CD1c-positive myeloid dendritic cell (primary cell): ENCODE results near the gene PPP1R9B.
A peak's percentile ranks its signal among the peaks of the same experiment; 100 is the strongest.

Experiments
- DNase-seq: peaks from one replicate; pipeline ENCODE4 v3.0.0-alpha.2; 2016; ENCODE audit errors: extremely low spot score

Gene PPP1R9B

DNA sequence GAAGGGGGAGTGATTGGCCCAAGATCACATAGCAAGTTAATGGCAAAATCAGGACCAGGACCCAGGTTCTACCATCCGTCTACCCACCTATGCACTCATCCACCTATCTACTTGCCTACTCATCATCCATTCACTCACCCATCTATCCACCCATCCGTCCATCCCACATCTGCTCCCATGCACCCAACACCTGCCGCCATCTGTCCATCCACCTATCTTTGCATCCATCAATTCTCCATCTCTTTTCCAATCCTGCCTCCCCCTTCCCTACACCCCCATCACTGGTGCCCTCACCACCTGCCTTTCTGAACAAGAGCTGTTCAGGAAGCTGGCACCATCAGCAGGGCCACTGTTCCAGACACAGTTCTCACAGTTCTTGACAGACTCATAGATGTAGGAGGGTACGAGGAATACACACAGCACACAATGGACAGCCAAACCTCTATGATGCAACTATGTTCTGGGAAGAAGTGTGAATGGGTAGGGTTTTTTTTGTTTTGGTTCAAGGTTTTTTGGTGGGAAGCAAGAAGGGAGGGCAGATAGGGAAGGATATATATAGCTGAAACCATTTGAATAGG lies 25.0 kb downstream of the PPP1R9B start:
- DNase-seq: no peak

DNA sequence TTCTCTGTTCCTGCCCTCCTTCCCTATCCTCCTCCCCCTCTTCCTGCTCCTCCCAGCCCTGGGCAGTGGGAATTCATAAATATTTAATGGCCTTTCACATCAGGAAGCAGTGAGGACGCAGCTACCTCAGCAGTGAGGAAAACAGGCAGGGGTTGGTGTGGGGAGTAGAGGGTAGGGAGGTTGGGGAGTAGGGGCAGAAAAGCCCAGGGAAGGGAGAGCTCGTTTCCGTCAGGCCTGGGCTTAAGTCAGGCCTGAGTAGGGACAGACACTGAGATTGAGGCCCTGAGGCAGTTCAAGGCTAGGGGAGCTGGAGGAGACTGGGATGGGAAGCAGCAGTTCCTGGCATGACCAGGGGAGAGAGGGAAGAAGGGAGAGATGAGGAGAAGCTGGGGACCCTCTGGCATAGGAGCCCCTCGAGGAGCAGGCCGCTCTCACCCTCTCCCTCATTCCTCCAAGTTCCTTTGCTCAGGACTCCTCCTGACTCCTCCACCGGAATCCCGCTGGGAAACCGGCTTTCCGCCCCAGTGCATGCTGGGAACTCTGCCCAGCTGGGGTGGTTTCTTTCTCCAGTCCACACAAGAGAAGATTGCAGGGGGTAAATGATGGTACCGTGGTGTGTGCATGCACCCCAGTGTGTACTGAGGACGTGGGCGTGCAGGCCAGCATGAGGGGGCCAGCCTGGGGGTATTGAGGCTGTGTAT lies 26.7 kb downstream of the PPP1R9B start:
- DNase-seq: no peak

DNA sequence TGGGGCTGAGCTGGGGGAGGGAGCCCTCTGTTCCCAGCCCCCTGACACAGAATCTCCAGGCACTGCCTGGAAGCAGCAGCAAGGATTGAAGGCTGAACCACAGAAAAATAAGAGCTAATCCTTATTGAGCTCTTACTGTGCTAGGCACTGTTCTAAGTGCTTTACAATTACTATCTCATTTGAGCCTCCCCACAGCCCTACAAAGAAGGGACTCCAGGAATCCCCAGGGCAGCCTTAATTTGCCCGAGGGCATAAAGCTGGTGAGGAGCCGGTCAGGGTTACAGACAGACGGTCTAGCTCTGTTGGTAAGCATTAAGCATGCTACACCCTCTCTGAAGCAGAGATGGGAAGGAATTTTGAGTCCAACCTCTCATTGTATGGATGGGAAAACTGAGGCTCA lies 27.5 kb downstream of the PPP1R9B start:
- DNase-seq: no peak

DNA sequence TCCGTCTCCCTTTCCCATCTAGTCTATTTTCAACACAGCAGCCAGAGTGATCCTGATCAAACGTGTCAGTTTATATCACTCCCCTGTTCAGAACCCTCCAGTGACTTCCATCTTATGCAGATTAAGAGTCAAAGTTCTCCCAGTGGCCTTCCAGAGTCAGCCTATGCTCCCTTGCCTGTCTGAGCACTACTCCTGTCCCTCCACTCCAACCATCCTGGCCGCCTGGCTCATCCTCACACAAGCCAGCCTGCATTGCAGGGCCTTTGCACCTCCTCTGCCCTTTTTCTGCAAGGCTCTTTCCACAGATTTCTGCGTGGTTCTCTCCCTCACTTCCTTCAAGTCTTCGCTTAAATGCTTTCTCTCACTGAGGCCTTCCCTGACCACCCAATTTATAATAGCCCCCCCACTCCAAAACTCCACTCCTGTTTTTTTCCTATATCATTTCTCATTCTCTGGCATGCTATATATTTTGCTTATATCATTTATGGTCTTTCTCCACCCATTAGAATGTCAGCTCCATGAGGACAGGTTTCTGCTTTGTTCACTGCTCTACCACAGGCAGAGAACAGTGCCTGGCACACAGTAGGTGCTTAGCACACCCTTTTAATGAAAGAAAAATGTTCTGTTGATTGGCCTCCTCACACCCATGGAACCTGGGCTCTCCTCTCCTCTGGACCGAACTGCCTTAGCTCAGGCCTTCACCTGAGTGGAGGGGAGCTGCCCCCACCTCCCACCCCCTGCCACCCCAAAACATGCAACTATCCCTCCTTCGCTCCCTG lies 29.8 kb downstream of the PPP1R9B start:
- no peak for DNase-seq

DNA sequence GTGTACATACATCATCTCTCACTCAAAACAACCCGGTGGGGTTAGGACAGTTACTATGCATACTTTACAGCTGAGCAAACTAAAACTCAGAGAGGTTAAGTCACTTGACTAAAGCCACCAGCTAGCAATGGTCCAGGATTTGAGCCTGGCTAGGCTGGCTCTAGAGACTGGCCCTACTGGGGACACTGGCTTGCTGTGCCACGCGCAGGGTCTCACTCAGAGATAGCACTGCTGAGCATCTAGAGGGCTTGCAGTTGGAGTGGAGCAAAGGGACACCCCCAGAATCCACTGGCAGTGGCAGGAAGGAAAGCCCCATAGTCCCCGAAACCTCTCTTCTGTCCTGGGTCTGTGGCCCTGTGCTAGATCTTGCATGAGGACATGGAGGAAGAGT lies 31.7 kb downstream of the PPP1R9B start:
- no peak for DNase-seq

DNA sequence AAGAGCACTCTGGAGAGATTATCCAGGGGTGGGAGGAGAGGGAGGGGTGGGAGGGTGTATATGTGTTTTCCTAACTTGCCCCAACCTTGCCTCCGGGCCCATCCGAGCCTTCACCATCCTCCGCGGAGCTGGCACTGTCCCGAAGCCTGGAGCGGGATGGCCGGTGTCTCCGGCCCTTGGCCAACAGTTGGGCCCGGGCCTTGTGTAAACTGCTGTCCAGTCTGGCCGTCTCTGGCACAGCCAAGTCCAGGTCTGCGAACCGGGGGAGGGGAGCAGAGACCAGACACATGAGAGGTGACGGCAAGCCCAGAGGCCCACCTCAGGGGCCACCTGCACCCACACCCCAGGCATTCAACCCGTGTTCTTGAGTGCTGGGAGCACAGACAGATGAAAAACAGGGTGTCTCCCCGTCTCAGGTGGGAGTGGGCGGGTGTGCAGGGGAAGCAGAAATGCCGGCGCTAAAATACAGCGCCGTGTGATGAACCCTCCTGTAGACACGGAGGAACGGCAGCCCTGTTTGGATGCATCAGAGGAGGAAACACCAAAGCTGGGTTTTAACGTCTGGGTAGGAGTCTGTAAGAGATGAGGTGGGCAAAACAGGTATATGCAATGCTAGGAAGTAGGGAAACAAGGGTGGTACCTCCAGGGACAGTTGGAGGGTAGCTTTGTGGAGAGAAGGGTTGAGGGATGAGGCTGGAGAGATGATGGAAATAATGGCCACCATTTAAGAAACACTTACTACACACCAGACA lies 32.2 kb downstream of the PPP1R9B start:
- no peak for DNase-seq

DNA sequence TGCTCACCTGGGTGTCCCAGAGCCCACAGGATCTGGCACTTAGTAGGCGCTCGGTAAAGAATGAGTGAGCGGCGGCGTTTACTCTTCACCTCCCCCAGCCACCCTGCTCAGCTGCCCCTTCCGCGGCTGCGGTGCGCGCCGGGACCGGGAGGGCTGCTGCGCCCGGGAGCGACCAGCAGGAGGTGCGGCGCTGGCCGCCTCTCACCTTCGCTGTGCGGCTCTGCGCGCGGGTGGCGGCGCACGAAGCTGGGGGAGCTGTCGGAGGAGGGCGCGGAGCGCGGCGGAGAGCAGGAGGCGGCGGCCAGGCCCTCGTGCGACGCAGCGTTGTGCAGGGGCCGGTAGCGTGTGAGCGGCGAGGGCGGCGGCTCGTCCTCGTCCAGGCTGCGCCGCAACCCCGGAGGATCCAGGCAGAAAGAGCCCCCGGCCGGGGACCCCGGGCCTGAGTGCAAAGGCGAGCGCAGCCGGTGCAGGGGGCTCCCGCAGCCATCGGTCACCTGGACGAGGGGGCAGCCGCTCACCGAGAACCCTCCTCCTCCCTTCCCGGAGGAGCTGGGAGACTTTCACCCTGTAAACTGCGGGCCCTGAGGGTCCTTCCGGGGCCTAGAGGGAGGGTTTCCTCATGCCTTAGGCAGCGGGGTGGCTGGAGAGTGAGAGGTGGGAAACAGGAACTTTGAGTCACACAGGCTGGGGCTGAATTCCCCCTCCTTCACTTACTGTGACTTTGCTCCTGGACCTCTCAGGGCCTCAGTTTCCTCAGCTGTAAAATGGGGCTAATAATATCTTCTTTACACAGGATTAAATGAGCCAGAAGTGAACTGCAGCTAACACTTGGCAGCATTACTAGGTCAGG lies 33.0 kb downstream of the PPP1R9B start:
- DNase-seq: peak; percentile 62

DNA sequence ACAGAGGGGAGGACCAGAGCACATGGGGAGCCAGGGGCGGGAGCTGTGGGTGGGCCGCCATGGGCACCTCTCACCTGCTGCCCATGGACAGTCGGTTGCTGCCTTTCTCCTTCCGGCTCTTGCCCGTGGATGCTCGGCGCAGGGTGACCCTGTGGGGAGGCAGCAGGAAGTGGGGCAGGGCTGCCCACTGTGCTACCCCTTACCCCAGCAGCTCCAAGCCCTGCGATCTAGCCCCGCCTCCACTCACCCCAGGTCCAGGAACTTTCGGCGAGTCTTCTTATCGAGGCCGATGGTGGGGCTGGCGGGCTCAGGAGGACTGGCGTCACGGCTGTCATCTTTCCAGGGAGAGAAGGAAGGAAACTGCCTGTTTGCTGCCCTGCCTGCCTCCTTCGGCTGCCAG lies 34.7 kb downstream of the PPP1R9B start:
- no peak for DNase-seq

DNA sequence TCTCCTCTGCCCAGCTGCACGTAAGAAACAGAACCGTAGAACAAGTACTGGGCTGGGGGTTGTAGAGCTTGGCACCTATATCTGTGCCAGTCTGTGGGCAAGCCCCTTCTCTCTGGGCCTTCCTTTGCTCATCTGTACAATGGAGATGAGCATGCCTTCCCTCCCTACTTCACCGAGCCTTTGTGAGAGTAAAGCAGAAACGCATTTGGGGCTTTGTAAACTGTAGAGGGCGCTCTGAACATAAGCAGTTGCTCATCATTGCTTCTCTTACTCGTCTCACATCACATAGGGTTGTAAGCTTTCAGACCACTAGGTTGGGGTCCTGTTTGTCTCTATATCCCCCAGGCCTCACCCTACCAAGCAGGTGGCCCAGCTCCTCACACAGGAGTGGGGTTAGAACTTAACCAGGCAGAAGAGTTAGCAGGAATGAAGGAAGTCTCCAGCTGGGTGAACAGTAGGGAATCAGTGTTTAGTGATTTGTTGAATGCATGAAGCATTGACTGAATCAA lies 35.6 kb downstream of the PPP1R9B start:
- DNase-seq: peak; percentile 71

DNA sequence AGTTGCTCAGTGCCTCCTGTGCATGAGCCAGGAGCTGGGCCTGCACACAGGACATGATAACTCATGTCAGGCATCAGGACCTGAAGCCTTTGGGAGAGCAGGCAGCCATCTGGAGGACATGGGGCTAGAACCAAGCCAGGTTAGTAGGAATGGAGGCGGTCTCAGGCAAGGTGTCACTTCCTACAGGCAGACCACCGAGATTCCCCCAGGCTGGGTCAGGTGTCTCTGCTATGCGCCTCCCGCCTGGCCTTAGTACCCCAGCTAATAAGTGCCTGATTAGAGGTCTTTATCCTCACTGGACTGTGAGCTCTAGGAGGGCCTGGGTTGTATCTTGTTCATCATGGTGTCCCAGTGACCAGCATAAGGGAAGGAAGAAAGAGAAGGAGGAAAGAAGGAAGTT lies 36.1 kb downstream of the PPP1R9B start:
- DNase-seq: no peak

DNA sequence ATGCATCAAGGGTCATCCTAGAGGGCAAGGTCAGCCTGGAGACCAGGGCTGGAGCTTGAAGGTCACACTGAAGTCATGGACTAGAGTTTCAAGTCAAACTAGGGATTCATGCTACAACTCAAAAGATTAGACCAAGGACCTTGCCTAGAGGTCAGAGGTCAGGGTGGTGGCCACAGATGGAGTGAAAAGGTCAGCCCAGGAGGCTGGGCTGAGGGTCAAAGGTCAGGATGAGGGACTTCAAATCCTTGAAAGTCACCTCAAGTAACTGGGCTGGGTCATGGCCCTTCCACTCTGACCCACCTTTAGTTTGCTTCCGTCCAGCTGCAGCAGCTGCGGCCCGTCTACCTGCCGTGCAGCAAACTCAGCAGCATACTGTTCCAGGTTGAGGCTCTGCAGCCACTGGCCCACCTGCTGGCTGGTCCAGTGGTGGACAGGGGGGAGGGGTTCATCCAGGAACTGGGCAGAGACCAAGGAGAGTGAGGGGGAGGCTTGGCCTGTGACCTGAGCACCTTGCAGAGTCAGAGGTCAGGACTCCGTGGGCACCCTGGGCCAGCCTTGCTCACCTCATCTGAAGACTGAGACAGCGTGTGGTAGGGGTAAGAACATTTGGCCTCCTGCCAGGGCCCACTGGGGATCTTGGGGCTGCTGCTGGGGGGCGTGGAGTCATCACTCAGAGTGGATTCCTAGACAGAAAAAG lies 36.7 kb downstream of the PPP1R9B start:
- no peak for DNase-seq

DNA sequence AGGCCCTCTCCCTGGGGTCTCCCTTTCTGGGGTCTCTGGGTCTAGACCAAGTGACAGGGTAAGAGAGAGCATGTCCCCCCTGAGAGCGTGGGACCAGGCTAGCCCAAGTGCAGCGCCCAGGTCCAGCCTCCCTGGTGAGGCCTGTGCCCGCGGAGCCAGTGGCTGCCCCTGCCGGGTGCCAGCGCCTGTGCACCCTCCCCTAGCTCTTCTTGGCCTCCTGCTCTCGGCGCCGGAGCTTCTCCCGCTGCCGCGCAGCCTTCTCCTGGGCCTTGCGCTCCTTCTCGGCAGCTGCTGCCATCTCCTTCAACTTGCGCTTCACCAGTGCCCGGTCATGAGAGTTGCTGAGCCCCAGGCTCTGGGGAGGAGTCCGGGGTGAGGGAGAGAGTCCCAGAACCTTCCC lies 37.8 kb downstream of the PPP1R9B start:
- no peak for DNase-seq

DNA sequence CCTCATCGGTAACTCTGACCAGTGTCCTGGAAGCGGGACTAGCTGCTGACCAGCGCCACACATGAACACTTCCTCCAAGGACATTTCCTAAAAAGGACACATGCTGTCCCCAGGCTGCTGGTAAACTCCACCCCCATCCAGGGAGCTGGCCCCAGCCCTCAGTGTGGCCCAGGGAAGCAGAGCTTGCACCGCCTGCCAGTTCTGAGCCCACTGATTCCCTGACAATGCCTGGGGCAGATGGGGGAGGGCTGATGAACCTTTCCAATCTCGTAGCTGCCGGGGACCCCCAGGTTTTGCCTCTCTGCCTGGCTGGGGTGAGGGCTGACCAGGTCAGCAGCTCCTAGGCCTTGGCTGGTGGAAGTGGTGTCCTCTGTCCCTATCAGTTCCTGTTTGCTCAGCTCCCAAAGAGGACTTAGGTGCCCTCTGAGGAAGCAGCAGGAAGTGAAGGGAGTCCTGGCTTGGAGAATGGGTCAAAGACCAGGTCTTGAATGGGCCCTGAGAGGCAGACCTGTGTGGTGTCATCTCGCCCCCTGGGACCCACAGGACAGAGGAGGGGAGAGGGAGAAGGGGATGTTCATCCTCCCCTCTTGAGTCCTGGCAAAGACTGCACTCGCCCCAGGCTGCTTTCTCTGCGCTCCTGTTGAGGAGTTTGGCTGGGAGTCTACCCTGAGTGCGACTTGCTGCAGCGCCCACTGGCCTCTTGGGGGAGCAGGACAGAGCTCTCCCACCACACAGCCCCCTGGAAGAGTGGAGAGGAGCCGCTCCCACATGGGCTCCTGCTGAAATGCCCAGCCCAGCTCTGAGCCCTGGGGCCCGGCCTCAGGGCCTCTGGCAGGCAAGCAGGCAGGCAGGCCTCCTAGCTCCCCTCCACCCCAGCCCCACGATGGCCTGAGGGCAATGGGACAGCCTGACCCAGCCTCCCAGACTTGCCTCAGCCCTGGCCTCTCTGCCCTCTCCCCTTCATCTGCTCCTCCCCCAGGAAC lies 38.5 kb downstream of the PPP1R9B start:
- DNase-seq: peak; percentile 20

DNA sequence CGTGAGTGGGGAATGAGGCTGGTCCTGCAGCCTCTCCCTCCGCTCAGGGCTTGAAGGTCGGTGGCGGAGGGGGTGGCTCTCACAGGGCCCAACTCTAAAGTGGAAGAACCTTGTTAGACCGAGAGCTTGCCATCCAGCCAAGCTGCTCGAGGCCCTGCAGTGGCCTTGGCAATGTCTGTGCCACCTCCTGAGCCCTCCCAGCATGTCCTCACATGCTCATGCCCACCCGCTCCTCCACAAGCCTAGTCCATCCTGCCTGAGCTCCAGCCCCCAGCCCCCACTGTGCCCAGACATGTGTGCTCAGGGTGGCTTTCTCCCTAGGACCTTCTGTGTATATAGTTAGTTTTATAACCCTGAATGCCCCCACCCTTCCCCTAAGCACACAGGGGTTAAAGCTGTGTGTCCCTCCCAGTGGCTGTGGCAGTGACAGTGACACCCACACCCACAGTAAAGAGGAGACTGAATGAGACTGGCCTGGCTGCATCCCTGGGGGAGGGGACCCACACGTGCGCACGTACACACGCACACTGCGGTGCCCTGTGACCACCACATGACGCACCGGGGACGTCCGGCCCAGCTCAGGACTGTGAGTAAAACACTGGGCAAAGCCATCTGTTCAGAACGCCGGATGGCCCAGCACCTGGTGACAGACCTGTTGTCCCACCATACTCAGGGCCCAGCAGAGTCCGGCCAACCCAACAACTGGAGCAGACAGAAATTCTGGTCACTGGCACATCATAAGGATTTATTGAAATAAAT lies 39.7 kb downstream of the PPP1R9B start:
- no peak for DNase-seq

DNA sequence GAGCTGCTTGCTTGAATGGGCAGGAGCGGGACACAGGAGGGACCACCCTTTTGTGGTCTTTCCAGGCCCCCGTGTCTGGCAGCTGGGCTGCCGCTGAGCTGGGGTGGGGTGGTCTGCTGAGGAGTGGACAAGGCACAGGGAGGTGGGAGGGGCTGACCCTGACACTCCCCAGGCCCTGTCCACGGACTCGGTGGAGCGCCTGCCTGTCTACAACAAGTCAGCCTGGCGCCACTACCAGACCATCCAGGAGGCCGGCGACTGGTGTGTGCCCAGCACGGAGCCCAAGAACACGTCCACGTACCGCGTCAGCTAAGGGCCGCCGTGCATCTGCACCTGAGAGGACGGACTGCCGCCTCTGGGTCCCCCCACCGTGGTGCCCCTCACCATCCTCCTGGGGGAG lies 40.7 kb downstream of the PPP1R9B start:
- DNase-seq: no peak

DNA sequence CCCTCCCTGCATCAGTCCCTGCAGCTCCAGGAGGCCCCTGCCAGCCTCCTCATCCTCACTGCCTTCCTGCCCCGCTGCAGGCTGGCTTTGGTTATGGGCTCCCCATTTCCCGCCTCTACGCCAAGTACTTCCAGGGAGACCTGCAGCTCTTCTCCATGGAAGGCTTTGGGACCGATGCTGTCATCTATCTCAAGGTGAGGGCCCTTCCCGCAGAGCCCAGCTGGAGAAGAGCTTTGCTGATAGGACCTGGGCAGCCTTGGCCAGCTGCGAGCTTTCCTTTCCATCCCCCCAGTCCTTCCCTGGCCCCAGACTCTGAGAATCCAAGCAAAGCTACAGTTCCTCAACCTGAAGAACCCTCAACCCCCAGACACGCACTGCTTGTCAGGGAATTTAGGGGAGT lies 41.3 kb downstream of the PPP1R9B start:
- no peak for DNase-seq

DNA sequence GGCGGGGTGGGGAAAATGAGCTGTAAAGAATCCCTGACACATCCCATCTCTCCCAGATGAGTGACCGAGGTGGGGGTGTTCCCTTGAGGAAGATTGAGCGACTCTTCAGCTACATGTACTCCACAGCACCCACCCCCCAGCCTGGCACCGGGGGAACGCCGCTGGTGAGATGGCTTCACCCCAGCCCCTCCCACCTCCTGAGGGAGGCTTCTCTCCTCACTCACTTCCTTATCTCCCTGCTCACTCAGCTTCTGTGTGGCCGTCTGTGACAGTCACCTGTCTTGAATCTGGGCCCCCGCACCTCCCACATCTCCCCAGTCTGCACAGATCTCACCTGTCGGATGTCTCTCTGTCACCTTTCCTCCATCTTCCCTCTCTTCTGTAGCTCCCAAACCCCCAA lies 41.9 kb downstream of the PPP1R9B start:
- DNase-seq: no peak

DNA sequence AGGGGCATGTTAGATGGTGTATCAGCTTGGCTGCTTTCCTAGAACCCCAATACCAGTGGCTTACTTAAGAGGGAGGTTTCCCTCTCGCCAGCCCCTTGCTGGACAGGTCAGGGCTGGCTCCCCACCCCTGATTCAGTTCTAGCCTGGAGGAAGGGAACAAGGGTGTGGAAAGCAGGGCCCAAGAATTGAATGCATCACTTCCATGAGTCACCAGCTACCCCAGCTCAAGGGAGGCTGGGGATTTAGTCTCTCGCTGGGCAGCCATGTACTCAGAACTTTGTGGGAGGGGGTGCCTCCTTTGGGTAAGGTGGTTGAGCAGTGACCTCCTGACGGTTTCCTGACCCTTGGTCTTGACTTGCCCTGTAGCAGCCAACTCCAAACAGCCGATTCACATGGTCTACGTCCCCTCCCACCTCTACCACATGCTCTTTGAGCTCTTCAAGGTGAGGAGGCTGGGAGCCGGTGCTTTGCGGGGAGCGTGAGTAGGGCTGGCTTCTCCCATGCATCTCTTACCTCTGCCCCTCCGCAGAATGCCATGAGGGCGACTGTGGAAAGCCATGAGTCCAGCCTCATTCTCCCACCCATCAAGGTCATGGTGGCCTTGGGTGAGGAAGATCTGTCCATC lies 42.6 kb downstream of the PPP1R9B start:
- no peak for DNase-seq
